Mononuclear cell (primary cell): ENCODE measurements around the gene SLC22A2. TPM values are rescaled to one million over a fixed set of nuclear protein-coding genes. Genes with fewer than 3 reads are reported as not detected.

Experiments used
- H3K27me3 ChIP-seq: 2 replicates; pipeline ENCODE4 v1.6.0; 2011; ENCODE audit warnings: low read length, control low read depth; ENCODE audit not compliant: insufficient read depth
- H3K4me1 ChIP-seq: 2 replicates; pipeline ENCODE4 v1.5.1; 2011; ENCODE audit warnings: mild to moderate bottlenecking, low read length, control low read depth; ENCODE audit not compliant: insufficient read depth
- H3K4me3 ChIP-seq: 2 replicates; pipeline ENCODE4 v1.5.1; 2011; ENCODE audit warnings: mild to moderate bottlenecking, low read length, moderate library complexity
- H3K9me3 ChIP-seq: 2 replicates; pipeline ENCODE4 v1.5.1; 2011; ENCODE audit warnings: low read depth, mild to moderate bottlenecking, control low read depth, low read length
- total RNA-seq: library from RNA; depleted of rRNA; stranded (reverse); fragments of >200 nt; gene quantifications from one replicate; pipeline ENCODE4 v1.2.3, GENCODE V29; 2012

Gene SLC22A2
- total RNA-seq, 1 donor, result not detected

DNA sequence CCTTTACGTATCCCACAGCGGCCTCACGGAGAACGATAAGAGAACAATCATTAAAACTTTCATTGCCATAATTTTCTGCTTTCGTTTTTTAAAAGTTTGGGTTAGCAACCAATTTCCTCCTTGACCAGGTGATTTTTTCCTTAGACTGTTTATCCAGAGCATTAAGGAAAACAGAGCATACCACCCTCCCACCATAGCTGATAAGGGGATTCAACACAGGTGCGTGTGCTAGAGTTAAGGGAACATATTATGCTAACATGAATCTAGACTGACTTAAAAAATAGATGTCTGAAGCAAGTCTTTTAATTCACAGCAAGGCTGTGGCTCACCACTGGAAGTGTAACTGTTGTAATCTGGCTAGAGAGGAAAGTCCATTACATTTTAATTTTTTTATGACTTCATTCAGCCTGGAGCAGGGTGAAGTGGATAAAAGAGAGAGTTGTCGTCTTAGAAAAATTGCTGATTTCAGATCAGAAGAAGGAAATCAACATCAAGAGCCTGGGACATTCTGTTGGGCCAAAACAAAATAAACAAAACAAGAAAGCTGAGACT lies 5.5 kb upstream of the SLC22A2 start:
- Histone ChIP-seq H3K27me3 (no peaks in the 10 kb centered on the region), H3K4me1 (no peaks in the 10 kb centered on the region), H3K9me3 (no peaks in the 10 kb centered on the region), H3K4me3 (no peak overlapping the region)

- Histone ChIP-seq H3K27me3 (no peaks in the 10 kb centered on the region), H3K4me1 (no peaks in the 10 kb centered on the region), H3K4me3 (no peak overlapping the region), H3K9me3 (no peaks in the 10 kb centered on the region)
Observed at GRCh38 chr6:160263196-160263939, 4.7 kb upstream of the SLC22A2 start.

GRCh38 chr6:160261991-160262680 lies 3.5 kb upstream of the SLC22A2 start:
- no peaks in the 10 kb centered on the region for H3K27me3 ChIP-seq
- H3K4me1 ChIP-seq, result no peaks in the 10 kb centered on the region
- H3K9me3 ChIP-seq, result no peaks in the 10 kb centered on the region
- H3K4me3 ChIP-seq, result no peak overlapping the region

DNA sequence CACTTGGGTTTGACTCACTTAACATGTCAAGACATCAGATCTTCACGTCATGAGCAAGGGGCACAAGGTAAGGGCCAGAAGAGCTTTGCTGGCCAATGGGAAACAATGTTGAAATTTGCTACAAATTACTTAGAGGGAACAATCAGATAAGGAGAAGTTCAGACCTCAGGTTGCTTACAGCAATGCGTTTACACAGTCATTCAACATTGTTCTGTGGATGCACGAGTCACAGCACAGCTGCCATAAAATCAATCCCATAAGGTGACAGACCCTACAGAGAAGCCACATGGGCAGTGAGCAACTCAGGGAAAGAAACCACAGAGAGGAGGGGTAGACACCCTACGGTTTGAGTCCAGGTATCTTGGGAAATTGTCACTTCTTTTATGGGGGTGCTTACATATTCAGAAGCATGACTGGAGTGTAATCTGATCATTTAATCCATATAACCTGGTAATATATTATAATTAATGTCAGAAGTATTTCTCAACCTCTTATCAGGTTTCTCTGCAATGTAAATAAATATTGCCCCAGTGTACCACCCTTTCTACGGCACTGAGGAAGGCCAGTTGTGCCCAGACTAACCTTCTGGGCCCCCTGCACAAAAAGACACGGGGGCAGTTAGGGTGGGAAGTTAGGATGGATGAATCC lies 2.3 kb upstream of the SLC22A2 start:
- H3K9me3 ChIP-seq, result no peaks in the 10 kb centered on the region
- no peak overlapping the region for H3K4me3 ChIP-seq
- no peaks in the 10 kb centered on the region for H3K27me3 ChIP-seq
- H3K4me1 ChIP-seq, result no peaks in the 10 kb centered on the region

DNA sequence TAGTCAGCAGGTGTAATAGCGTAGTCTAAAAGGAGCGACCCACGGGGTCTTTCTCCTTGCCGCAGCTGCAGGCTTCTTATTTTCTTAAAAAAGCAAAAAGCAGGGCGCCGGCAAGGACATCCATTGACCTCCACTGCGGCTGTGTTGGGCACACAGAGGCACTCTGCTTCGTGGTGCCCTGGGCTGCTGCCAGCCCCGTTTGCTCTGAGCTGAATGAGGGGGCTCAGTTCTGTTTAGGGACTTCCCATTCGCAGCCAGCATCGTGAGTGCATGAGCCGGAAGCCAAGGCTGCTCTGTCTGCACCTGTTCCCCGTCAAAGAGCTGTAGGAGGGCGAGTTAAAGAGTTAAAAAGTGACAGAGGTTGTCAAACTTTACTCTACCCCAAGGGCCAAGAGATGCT lies 1.7 kb upstream of the SLC22A2 start:
- no peaks in the 10 kb centered on the region for H3K4me1 ChIP-seq
- no peaks in the 10 kb centered on the region for H3K27me3 ChIP-seq
- no peak overlapping the region for H3K4me3 ChIP-seq
- H3K9me3 ChIP-seq, result no peaks in the 10 kb centered on the region

GRCh38 chr6:160259598-160259997 lies 977 bp upstream of the SLC22A2 start:
- no peaks in the 10 kb centered on the region for H3K27me3 ChIP-seq
- no peak overlapping the region for H3K4me3 ChIP-seq

GRCh38 chr6:160259143-160259425 lies 463 bp upstream of the SLC22A2 start:
- no peaks in the 10 kb centered on the region for H3K27me3 ChIP-seq
- no peaks in the 10 kb centered on the region for H3K9me3 ChIP-seq
- no peaks in the 10 kb centered on the region for H3K4me1 ChIP-seq
- H3K4me3 ChIP-seq, result no peak overlapping the region

More at GRCh38 chr6:160259598-160259997, 977 bp upstream of the SLC22A2 start:
- H3K9me3 ChIP-seq, result no peaks in the 10 kb centered on the region
- no peaks in the 10 kb centered on the region for H3K4me1 ChIP-seq

GRCh38 chr6:160256445-160256844 lies 2.2 kb downstream of the SLC22A2 start:
- no peak overlapping the region for H3K4me3 ChIP-seq
- H3K9me3 ChIP-seq, result no peaks in the 10 kb centered on the region
- H3K27me3 ChIP-seq, result no peaks in the 10 kb centered on the region
- no peaks in the 10 kb centered on the region for H3K4me1 ChIP-seq

DNA sequence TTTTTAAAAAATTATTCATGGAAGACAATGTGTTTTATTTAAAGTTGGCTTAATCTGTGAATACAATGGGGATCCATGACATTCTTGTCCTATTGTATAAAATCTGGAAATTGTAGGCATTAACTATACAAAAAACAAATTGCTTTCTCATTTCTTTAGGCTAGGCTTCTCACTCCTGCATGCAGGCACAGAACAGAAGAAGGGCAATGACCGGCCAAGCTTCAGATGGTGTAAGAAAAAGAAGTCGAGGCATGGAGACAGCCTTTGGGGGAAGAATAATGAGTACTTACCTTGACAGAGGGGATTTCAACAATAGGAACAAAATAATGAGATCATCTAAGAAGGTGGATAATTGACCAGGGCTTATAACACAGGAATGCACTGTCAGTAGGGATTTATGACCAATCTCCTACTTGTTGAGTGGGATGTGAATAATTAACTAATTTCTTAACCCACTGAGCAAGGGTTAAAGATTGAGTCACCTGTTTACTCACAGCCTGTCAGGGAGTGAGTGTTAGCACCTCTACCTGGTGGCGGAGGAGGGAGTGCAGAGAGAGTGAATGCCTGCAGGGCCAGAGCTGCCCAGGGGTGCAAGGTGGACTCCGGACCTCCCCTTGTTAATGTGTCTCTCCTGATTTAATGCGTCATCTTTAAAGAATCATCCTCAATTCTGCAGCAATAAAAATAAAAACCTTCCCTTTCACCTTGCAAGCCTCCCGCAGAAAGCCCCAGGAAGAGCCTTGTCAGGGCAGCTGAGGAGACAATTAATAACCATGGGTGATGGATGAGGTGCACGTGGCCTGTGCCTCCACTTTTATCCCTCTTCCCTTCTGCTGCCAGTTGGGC lies 3.9 kb downstream of the SLC22A2 start:
- Histone ChIP-seq H3K27me3 (no peaks in the 10 kb centered on the region), H3K4me3 (no peak overlapping the region), H3K9me3 (no peaks in the 10 kb centered on the region), H3K4me1 (no peaks in the 10 kb centered on the region)

DNA sequence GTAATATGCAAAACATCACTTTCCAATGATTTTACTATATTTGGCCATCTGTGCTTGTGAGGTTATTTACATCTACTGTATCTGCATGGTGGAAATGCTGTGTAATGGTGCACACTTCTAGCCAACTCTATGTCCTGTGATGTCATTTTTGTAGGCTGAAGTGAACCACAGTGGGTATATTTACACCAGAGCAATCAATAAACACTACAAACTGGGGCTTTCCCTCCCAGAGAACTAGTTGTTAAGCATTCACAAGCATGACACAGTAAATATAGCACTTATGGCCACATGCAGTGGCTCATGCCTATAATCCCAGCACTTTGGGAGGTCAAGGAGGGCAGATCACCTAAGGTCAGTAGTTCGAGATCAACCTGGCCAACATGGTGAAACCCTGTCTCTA lies 4.9 kb downstream of the SLC22A2 start:
- Histone ChIP-seq H3K27me3 (no peaks in the 10 kb centered on the region), H3K4me1 (no peaks in the 10 kb centered on the region), H3K4me3 (no peak overlapping the region), H3K9me3 (no peaks in the 10 kb centered on the region)

DNA sequence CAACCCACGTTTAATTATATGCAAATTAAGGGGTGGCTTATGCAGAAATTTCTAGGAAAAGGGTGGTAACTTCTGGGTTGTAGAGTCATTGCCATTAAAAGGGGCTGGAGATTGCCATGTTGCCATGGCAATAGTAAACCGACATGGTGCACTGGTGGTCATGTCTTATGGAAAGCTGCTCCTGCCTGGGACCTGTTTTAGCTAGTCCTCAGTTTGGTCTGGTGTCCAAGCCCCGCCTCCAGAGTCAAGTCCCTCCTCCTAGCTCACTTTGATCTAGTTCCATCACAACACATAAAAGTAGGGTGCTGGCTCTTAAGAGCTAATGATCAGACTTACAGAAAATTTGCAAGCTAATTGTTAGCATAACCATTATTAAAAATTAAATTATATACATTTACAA lies 5.3 kb downstream of the SLC22A2 start:
- Histone ChIP-seq H3K9me3 (no peaks in the 10 kb centered on the region), H3K4me3 (no peak overlapping the region), H3K27me3 (no peaks in the 10 kb centered on the region), H3K4me1 (no peaks in the 10 kb centered on the region)

GRCh38 chr6:160252073-160252813 lies 6.4 kb downstream of the SLC22A2 start:
- Histone ChIP-seq H3K4me3 (no peak overlapping the region), H3K4me1 (no peaks in the 10 kb centered on the region), H3K9me3 (no peaks in the 10 kb centered on the region), H3K27me3 (no peaks in the 10 kb centered on the region)

DNA sequence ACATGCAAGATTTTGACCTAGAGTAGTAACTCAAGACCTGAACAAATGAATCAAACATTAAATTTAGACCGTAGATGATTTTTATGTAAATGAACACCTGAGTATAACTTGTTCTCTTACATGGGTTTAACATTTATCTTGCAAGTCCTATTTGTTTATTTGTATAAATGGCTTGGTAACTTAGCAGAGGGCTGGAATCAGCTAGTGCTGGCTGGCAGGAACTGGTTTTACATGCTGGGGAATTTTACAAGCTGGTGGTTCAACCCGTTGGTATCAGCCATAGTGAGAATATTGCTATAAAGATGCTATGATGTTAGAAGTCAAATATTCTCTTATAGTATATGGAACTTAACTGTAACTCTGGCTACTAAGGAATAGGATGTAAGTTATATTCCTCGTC lies 8.9 kb downstream of the SLC22A2 start:
- H3K4me1 ChIP-seq, result no peaks in the 10 kb centered on the region
- no peaks in the 10 kb centered on the region for H3K27me3 ChIP-seq
- no peaks in the 10 kb centered on the region for H3K9me3 ChIP-seq
- no peak overlapping the region for H3K4me3 ChIP-seq

DNA sequence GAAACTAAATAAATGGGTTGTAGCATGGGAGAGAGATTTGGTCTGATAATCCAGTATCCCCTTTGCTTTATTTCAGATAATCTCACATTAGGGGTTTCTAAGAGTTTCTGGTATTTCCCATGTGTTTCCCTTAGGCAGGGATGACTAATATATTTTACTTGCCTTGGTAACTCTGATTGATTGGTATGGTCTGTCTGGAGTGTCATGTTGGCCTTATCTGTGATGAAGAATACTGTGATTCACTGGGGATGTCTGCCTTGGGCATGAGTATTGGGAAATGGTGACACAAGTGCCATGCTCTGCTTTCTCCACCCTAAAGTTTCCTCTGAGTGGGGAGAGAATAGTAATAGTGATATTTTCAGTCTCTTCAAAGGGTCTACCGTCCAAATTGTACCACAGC lies 10.1 kb downstream of the SLC22A2 start:
- H3K4me3 ChIP-seq, result no peak overlapping the region
- no peaks in the 10 kb centered on the region for H3K27me3 ChIP-seq
- no peaks in the 10 kb centered on the region for H3K9me3 ChIP-seq
- no peaks in the 10 kb centered on the region for H3K4me1 ChIP-seq
